GM21825 (cell line): Measurements from ENCODE around the gene LOXL4.

Experiments used
- ATAC-seq: cut with Tn5 transposase; IDR thresholded peaks from one replicate; pipeline ENCODE4 v1.9.1; 2021; ENCODE audit warnings: mild to moderate bottlenecking, moderate library complexity; ENCODE audit not compliant: unreplicated experiment

LOXL4 gene

GRCh38 chr10:98202378-98202777 lies 65.6 kb downstream of the LOXL4 start:
- no peak for ATAC-seq

- no peak for ATAC-seq
These were observed 66.2 kb downstream of the LOXL4 start for GRCh38 chr10:98201760-98202159.
